SK-N-MC (cell line): ENCODE measurements around the gene HERC6.

Experiments used
- EZH2 ChIP-seq: fragments of 200-600 bp; sonication (generic); IDR thresholded peaks from one replicate; pipeline ENCODE4 v1.6.1; 2017; ENCODE audit warnings: antibody characterized with exemption
- POLR2AphosphoS5 ChIP-seq: IDR thresholded peaks from 2 replicates; pipeline ENCODE4 v1.6.1; 2012; ENCODE audit warnings: mild to moderate bottlenecking, low read depth, low read length, borderline replicate concordance

DNA sequence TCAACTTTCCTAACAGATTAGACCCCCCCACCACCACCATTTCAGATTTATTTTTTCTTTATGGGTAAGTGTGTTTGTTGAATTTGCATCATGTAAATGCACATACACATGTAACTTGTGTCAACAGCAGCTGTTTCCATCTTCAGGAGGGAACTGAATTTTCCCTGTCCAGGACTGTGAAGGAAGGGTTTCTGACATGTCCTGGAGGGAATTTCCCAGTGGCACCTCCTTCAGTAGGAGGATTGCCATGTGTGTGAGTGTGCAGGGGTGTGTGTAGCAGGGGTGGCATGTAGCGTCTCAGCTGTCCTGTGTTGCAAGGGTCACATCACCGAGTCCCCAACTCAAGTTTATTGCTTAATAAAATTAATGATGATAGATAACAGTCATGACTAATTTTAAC lies 19.7 kb downstream of the HERC6 start:
- TF ChIP-seq EZH2 (no peak), POLR2AphosphoS5 (no peak)
